Right ventricle myocardium inferior (tissue), 1 donor: ENCODE measurements around the gene RPL6. TPM values are rescaled to one million over a fixed set of nuclear protein-coding genes. Genes with fewer than 3 reads are reported as not detected.

ENCODE experiments used
- total RNA-seq: library from RNA; stranded (reverse); fragmentation: NEBNext Ultra II Directional; extraction: Animal tissue kit (Norgen Biotek cat#: 25700); gene quantifications from one replicate; pipeline ENCODE4 v1.2.1, GENCODE V29; 2021
- donor health status: DM: no; HTN: yes; CAD: no; lungs with severe emphysema.

Gene RPL6
- total RNA-seq, 1 donor from 2014 or later = 646 TPM

Other genes starting within 250 kb of the RPL6 start
- 22.6 TPM for gene HECTD4, start 27.2 kb downstream of the RPL6 start, total RNA-seq
- 114 TPM for gene PTPN11, start 9.3 kb upstream of the RPL6 start, total RNA-seq